NOMO-1 treated with DMSO at 0.1 percent for 48 hours (cell line): Measurements from ENCODE around the gene SYT11.

Source experiments
- DNase-seq: peaks from one replicate; lab custom pipeline; 2025; ENCODE audit not compliant: unreplicated experiment; lab: John Stamatoyannopoulos, UW

Gene SYT11

GRCh38 chr1:155934097-155934935 is 74.9 kb downstream of the SYT11 start, which contains the start of gene KHDC4:
KHDC4 (minus strand) TSS chr1:155934413; CDS start chr1:155934373, 40 bp downstream.
- peak; percentile 99 for DNase-seq
